ENCODE measurements around the gene ATF5.
"Not testable (repeated sequence)": the region's sequence is repeated elsewhere in the genome, so short reads cannot be mapped to it uniquely, and the experiment has no call there.

ATF5 gene

GRCh38 chr19:49950956-49951526, 22.0 kb downstream of the ATF5 start:
- DNase-seq, result no peak

- DNase-seq, result no peak
Observed at GRCh38 chr19:49951806-49952478, 22.9 kb downstream of the ATF5 start.

GRCh38 chr19:49952479-49952836, 23.5 kb downstream of the ATF5 start:
- DNase-seq, result no peak

- DNase-seq, result no peak
Observed at GRCh38 chr19:49952906-49953305, 23.9 kb downstream of the ATF5 start.

- no peak for DNase-seq
Observed at GRCh38 chr19:49953416-49953815, 24.4 kb downstream of the ATF5 start.

GRCh38 chr19:49954092-49954829, 25.3 kb downstream of the ATF5 start:
- DNase-seq, result no peak

- no peak for DNase-seq
Observed at GRCh38 chr19:49954933-49955332, 25.9 kb downstream of the ATF5 start.

- no peak for DNase-seq
Observed at GRCh38 chr19:49956115-49956495, 27.1 kb downstream of the ATF5 start.

GRCh38 chr19:49957262-49957915, 28.4 kb downstream of the ATF5 start:
- DNase-seq, result no peak

- DNase-seq, result not testable (repeated sequence)
Observed at GRCh38 chr19:49958144-49958543, 29.1 kb downstream of the ATF5 start.

GRCh38 chr19:49958596-49958995, 29.6 kb downstream of the ATF5 start:
- DNase-seq, result not testable (repeated sequence)

- DNase-seq, result not testable (repeated sequence)
Observed at GRCh38 chr19:49959892-49960291, 30.9 kb downstream of the ATF5 start.

GRCh38 chr19:49960980-49961379, 32.0 kb downstream of the ATF5 start, which contains the start of gene SIGLEC11:
TSS of gene SIGLEC11 (minus strand) at chr19:49961172. CDS start at chr19:49961081, 91 bp downstream.
- not testable (repeated sequence) for DNase-seq

- no peak for DNase-seq
Observed at GRCh38 chr19:49968279-49968922, 39.4 kb downstream of the ATF5 start.

GRCh38 chr19:49969355-49969754, 40.4 kb downstream of the ATF5 start:
- not testable (repeated sequence) for DNase-seq

- no peak for DNase-seq
Observed at GRCh38 chr19:49971991-49972411, 43.0 kb downstream of the ATF5 start.

GRCh38 chr19:49972841-49973240, 43.8 kb downstream of the ATF5 start:
- no peak for DNase-seq

GRCh38 chr19:49973987-49974386, 45.0 kb downstream of the ATF5 start:
- DNase-seq, result no peak

GRCh38 chr19:49975051-49975450, 46.0 kb downstream of the ATF5 start:
- DNase-seq, result no peak

- DNase-seq, result no peak
Observed at GRCh38 chr19:49976496-49976895, 47.5 kb downstream of the ATF5 start.

GRCh38 chr19:49977076-49977475, 48.1 kb downstream of the ATF5 start:
- no peak for DNase-seq

- DNase-seq, result no peak
Observed at GRCh38 chr19:49977881-49978280, 48.9 kb downstream of the ATF5 start.

- DNase-seq, result no peak
Observed at GRCh38 chr19:49978324-49978723, 49.3 kb downstream of the ATF5 start.
